Nephron (organoid): ENCODE results near the gene TNK2.

ENCODE experiments used
- H3K27ac Mint-ChIP-seq, 3 experiments: 2 replicates each; pipeline ENCODE4 v1.8.0; 2020; ENCODE audit warnings: mixed read lengths in 3 of 3, mild to moderate bottlenecking in 2 of 3, moderate library complexity in 1 of 3
- H3K27me3 Mint-ChIP-seq: 2 replicates; pipeline ENCODE4 v1.8.0; 2021; ENCODE audit warnings: low read depth, mild to moderate bottlenecking, moderate library complexity, mixed read lengths
- H3K36me3 Mint-ChIP-seq: 2 replicates; pipeline ENCODE4 v1.8.0; 2020; ENCODE audit warnings: low read depth, mixed read lengths
- H3K4me1 Mint-ChIP-seq: 2 replicates; pipeline ENCODE4 v1.8.0; 2020; ENCODE audit warnings: mixed read lengths
- H3K4me3 Mint-ChIP-seq, 3 experiments: 2 replicates each; pipeline ENCODE4 v1.8.0; 2020; ENCODE audit warnings: mild to moderate bottlenecking in 3 of 3, mixed read lengths in 3 of 3, moderate library complexity in 2 of 3
- H3K9me3 Mint-ChIP-seq: 2 replicates; pipeline ENCODE4 v1.8.0; 2020; ENCODE audit warnings: mixed read lengths
- TF ChIP-seq, protein P1 (sequence below), 3 experiments: fragments of 200-600 bp; sonication (generic); IDR thresholded peaks; one replicate each; pipeline ENCODE4 v1.5.0; 2021; ENCODE audit warnings: antibody characterized with exemption in 3 of 3; ENCODE audit not compliant: unreplicated experiment in 3 of 3

TNK2 gene

GRCh38 chr3:195844671-195845218 is 63.6 kb downstream of the TNK2 start:
- H3K4me3 Mint-ChIP-seq: no peak overlapping the region

DNA sequence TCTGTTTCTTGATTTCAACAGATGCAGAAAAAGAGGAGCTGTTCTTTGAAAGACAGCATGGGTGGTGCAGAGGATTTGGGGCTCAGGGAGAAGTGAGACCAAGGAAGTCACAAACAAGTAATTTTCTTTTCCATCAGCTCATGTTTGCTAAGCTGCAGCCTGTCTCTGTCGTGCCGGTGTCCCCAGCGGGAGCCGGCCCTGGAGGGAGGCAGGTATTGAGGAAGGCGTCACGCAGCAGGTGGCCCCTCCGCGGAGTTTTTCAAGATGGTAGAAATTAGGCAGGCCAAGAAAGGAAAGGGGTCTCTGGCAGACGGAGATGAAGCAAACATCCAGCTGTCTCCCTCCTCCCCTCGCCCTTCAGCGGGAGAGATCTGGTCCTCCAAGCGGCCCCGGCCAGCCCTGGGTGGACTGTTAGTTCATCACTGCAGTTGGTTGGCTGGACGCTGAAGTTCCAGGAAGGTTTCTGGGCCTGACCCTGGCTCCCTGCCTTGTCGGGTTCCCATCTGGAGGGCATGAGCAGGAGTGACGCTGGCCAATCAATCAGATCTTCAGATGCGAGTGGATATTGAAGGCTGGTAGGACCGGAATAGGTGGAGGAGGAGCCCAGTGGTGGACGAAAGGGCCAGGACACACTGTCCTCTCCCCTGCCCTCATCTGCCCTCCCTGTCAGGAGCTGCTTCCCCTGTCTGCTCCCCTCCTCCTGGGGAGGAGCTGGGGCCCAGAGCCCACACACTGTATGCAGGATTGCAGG is 68.9 kb downstream of the TNK2 start:
- Mint-ChIP-seq H3K27ac (no peak overlapping the region), H3K4me1 (peaks cover 6% of the 10 kb centered on the region), H3K36me3 (no peaks in the 10 kb centered on the region), H3K4me3 (no peak overlapping the region), H3K27me3 (peaks cover 21% of the 10 kb centered on the region), H3K9me3 (no peaks in the 10 kb centered on the region)
- TF ChIP-seq, protein P1, sequence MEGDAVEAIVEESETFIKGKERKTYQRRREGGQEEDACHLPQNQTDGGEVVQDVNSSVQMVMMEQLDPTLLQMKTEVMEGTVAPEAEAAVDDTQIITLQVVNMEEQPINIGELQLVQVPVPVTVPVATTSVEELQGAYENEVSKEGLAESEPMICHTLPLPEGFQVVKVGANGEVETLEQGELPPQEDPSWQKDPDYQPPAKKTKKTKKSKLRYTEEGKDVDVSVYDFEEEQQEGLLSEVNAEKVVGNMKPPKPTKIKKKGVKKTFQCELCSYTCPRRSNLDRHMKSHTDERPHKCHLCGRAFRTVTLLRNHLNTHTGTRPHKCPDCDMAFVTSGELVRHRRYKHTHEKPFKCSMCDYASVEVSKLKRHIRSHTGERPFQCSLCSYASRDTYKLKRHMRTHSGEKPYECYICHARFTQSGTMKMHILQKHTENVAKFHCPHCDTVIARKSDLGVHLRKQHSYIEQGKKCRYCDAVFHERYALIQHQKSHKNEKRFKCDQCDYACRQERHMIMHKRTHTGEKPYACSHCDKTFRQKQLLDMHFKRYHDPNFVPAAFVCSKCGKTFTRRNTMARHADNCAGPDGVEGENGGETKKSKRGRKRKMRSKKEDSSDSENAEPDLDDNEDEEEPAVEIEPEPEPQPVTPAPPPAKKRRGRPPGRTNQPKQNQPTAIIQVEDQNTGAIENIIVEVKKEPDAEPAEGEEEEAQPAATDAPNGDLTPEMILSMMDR (IDR thresholded peaks at IDR 0.05; ENCODE audit: unreplicated experiment in 3 of 3): no peak

More at GRCh38 chr3:195844671-195845218, 63.6 kb downstream of the TNK2 start:
- H3K9me3 Mint-ChIP-seq: no peaks in the 10 kb centered on the region
- H3K27ac Mint-ChIP-seq: no peak overlapping the region
- TF ChIP-seq, protein P1 (IDR thresholded peaks at IDR 0.05; ENCODE audit: unreplicated experiment in 3 of 3): no peak
- H3K4me1 Mint-ChIP-seq: no peaks in the 10 kb centered on the region
- peaks cover 13% of the 10 kb centered on the region for H3K27me3 Mint-ChIP-seq
- H3K36me3 Mint-ChIP-seq: no peaks in the 10 kb centered on the region

DNA sequence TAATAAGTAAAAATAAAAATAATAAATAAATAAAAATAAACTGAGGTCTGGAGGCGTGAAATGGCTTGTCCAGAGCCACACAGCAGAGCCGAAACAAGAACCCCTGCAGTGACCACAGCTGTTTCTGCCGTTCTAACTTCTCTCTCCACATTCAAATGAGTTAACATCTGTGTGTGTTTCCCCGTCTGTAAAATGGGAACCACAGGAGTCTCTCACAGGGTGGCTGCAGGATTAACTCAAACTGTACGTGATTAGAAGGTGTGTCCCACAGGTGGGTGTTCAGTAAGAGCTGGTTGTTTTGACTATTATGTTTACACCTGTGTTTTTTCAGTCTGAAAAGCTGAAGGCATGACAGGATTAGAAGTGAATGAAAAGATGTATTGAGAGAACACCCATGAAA is 69.6 kb downstream of the TNK2 start:
- no peaks in the 10 kb centered on the region for H3K9me3 Mint-ChIP-seq
- H3K27ac Mint-ChIP-seq: no peak overlapping the region
- peaks cover 6% of the 10 kb centered on the region for H3K4me1 Mint-ChIP-seq
- TF ChIP-seq, protein P1 (IDR thresholded peaks at IDR 0.05; ENCODE audit: unreplicated experiment in 3 of 3): no peak
- H3K4me3 Mint-ChIP-seq: no peak overlapping the region
- H3K27me3 Mint-ChIP-seq: peaks cover 16% of the 10 kb centered on the region
- H3K36me3 Mint-ChIP-seq: no peaks in the 10 kb centered on the region

GRCh38 chr3:195836476-195837135 is 71.7 kb downstream of the TNK2 start:
- H3K9me3 Mint-ChIP-seq: no peaks in the 10 kb centered on the region
- peaks cover 17% of the 10 kb centered on the region for H3K27me3 Mint-ChIP-seq
- peaks cover 6% of the 10 kb centered on the region for H3K4me1 Mint-ChIP-seq
- no peak overlapping the region for H3K4me3 Mint-ChIP-seq
- no peak overlapping the region for H3K27ac Mint-ChIP-seq
- no peaks in the 10 kb centered on the region for H3K36me3 Mint-ChIP-seq
- TF ChIP-seq, protein P1 (IDR thresholded peaks at IDR 0.05; ENCODE audit: unreplicated experiment in 3 of 3): no peak

- H3K27me3 Mint-ChIP-seq: peaks cover 17% of the 10 kb centered on the region
- H3K4me1 Mint-ChIP-seq: peaks cover 6% of the 10 kb centered on the region
- TF ChIP-seq, protein P1 (IDR thresholded peaks at IDR 0.05; ENCODE audit: unreplicated experiment in 3 of 3): no peak
- H3K27ac Mint-ChIP-seq: no peak overlapping the region
- no peaks in the 10 kb centered on the region for H3K36me3 Mint-ChIP-seq
- no peaks in the 10 kb centered on the region for H3K9me3 Mint-ChIP-seq
- no peak overlapping the region for H3K4me3 Mint-ChIP-seq
Observed at GRCh38 chr3:195835791-195836190, 72.6 kb downstream of the TNK2 start.
